ENCODE data around the gene PABPN1.

DNA sequence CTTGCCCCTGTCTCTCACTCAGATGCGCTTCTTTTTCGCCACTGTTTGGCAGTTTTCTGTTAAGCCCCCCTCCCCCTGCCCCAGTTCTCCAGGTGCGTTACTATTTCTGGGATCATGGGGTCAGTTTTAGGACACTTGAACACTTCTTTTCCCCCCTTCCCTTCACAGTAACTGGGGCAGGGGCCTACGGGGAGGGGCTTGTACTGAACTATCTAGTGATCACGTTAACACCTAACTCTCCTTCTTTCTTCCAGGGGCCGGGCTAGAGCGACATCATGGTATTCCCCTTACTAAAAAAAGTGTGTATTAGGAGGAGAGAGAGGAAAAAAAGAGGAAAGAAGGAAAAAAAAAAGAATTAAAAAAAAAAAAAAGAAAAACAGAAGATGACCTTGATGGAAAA, 3.7 kb downstream of the PABPN1 start:
- TF ChIP-seq, protein P1, sequence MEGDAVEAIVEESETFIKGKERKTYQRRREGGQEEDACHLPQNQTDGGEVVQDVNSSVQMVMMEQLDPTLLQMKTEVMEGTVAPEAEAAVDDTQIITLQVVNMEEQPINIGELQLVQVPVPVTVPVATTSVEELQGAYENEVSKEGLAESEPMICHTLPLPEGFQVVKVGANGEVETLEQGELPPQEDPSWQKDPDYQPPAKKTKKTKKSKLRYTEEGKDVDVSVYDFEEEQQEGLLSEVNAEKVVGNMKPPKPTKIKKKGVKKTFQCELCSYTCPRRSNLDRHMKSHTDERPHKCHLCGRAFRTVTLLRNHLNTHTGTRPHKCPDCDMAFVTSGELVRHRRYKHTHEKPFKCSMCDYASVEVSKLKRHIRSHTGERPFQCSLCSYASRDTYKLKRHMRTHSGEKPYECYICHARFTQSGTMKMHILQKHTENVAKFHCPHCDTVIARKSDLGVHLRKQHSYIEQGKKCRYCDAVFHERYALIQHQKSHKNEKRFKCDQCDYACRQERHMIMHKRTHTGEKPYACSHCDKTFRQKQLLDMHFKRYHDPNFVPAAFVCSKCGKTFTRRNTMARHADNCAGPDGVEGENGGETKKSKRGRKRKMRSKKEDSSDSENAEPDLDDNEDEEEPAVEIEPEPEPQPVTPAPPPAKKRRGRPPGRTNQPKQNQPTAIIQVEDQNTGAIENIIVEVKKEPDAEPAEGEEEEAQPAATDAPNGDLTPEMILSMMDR (IDR thresholded peaks at IDR 0.05; ENCODE audit: low read depth, low read length, missing input control) = no peak
- TF ChIP-seq JUND (IDR thresholded peaks at IDR 0.05) = no peak
- TF ChIP-seq RAD21 (IDR thresholded peaks at IDR 0.05) = no peak
- no peak for TF ChIP-seq TAF1 (conservative IDR thresholded peaks at IDR 0.05)
- no peak for TF ChIP-seq EGR1 (IDR thresholded peaks at IDR 0.05; ENCODE audit: low read depth in 2 of 2)
- TF ChIP-seq, protein P2, sequence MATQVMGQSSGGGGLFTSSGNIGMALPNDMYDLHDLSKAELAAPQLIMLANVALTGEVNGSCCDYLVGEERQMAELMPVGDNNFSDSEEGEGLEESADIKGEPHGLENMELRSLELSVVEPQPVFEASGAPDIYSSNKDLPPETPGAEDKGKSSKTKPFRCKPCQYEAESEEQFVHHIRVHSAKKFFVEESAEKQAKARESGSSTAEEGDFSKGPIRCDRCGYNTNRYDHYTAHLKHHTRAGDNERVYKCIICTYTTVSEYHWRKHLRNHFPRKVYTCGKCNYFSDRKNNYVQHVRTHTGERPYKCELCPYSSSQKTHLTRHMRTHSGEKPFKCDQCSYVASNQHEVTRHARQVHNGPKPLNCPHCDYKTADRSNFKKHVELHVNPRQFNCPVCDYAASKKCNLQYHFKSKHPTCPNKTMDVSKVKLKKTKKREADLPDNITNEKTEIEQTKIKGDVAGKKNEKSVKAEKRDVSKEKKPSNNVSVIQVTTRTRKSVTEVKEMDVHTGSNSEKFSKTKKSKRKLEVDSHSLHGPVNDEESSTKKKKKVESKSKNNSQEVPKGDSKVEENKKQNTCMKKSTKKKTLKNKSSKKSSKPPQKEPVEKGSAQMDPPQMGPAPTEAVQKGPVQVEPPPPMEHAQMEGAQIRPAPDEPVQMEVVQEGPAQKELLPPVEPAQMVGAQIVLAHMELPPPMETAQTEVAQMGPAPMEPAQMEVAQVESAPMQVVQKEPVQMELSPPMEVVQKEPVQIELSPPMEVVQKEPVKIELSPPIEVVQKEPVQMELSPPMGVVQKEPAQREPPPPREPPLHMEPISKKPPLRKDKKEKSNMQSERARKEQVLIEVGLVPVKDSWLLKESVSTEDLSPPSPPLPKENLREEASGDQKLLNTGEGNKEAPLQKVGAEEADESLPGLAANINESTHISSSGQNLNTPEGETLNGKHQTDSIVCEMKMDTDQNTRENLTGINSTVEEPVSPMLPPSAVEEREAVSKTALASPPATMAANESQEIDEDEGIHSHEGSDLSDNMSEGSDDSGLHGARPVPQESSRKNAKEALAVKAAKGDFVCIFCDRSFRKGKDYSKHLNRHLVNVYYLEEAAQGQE (IDR thresholded peaks at IDR 0.05) = no peak
- TF ChIP-seq GABPA (IDR thresholded peaks at IDR 0.05 in 1 of 2, conservative IDR thresholded peaks at IDR 0.05 in 1 of 2) = no peak
- TF ChIP-seq RXRA (IDR thresholded peaks at IDR 0.05) = no peak
